ENCODE results near the gene TMEM82.

Gene TMEM82

GRCh38 chr1:15736038-15736891 is 6.0 kb upstream of the TMEM82 start, which contains the start of gene SLC25A34:
Gene SLC25A34 (plus strand): TSS chr1:15736258. CDS start chr1:15736486, 228 bp downstream.
- no peak for DNase-seq (ENCODE audit: low read depth)

DNA sequence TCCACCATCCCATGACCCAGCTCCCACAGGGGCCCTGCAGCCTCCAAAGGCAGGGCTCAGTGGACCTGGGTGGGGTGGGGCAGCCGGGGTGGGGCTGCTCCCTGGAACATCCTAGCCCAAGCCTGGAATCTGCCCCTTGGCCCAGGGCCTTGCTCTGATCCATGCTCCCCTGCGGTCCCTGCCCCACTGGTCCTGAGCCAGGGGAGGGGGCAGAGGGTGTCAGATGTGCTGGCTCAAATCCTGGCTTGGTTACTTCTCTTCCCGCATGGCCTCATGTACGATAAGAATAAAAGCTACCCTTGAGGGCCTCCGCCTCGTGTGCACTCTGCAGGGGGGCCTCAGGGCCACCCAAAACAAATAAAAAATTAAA is 5.4 kb upstream of the TMEM82 start:
- no peak for DNase-seq (ENCODE audit: low read depth)

DNA sequence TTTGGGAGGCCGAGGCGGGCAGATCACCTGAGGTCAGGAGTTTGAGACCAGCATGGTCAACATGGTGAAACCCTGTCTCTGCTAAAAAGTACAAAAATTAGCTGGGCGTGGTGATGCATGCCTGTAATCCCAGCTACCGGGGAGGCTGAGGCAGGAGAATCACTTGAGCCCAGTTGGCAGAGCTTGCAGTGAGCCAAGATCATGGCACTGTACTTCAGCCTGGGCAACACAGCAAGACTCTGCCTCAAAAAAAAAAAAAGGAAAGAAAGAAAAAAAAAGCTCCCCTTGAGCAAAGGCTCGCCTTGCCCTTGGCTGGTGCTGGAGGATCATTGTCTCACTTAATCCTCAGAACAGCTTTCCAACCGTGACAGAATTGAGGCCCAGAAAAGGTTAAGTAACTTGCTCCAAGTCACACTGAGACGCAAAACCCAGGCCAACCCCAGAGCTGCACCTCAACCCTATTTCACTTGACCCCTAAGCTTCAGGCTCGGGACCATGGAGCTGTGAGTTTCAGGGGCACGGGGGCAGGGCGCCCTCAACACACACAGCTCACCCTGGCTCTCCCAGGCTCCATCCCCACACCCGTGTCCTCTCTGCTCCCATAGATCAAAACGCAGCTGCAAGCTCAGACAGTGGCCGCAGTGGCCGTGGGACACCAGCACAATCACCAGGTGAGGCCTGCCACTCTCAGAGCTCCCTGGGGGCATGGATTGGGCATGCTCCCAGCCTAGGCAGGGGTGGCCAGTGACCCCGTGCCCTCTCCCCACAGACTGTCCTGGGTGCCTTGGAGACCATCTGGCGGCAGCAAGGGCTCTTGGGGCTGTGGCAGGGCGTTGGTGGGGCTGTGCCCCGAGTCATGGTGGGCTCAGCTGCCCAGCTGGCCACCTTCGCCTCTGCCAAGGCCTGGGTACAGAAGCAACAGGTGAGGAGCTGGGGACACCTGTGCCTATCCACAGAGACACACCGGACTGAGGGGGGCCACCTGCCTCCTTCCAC is 4.7 kb upstream of the TMEM82 start:
- DNase-seq (ENCODE audit: low read depth) = no peak

- no peak for DNase-seq (ENCODE audit: low read depth)
Observed at GRCh38 chr1:15738416-15739113, 3.7 kb upstream of the TMEM82 start.

- no peak for DNase-seq (ENCODE audit: low read depth)
Observed at GRCh38 chr1:15739259-15739658, 3.0 kb upstream of the TMEM82 start.

DNA sequence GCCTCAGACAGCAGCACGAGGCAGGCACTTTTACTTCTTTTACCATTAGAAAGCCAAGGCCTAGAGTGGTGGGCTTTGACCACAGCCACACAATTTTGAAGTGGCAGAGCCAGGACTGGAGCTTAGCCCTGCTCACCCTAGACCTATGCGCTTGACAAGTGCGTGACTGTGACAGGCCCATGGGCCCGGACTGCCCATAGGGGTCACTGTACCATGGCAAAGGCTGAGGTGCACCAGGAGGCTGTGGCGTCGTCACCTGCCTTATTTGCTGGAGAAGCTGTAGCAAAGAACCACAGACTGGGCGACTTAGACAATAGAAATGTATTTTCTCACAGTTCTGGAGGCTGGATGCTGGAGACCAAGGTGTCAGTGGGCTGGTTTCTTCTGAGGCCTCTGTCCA is 2.6 kb upstream of the TMEM82 start:
- no peak for DNase-seq (ENCODE audit: low read depth)

DNA sequence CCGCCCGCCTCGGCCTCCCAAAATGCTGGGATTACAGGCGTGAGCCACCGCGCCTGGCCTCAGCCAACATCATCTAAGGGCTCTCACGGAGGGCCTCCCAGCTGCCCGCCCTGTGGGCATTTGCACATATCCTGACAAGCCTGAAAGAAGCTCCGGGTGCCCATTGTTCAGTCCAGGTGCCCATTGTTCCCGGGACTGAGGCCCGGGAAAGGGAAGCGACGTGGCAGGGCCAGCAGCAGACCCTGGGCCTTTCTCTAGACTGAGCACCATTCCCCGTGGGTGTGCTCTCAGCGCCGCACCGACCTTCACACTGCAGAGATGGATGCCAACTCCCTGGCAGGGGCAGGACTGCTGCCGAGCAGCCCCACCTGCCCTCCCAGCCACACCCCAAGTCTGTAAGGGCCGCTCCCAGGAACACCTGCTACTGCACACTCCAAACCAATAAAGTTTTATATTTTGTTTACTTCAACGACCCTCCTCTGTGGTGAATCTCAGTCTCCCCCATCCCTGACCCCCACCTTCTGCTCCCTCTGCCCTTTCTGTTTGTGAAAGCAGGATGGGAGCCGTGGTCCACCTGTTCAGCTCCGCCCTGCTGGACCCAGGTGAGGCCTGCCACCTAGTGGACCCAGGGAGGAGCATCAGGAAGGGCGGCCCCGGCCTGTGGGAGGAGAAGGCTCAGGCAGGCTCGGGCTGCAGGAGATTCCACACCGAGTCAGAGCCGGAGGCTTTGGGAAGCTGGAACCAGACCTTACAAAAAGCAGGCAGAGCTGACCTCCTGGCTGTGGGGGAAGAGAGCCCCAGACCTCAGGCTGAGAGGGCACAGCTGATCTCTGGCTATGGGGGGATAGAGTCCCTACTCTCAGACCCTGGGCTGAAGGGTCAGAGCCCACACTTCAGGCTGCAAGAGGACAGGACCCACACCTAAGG is 1.1 kb upstream of the TMEM82 start:
- peak; percentile 72 for DNase-seq (ENCODE audit: low read depth)

GRCh38 chr1:15744122-15744679 is 1.9 kb downstream of the TMEM82 start:
- no peak for DNase-seq (ENCODE audit: low read depth)

DNA sequence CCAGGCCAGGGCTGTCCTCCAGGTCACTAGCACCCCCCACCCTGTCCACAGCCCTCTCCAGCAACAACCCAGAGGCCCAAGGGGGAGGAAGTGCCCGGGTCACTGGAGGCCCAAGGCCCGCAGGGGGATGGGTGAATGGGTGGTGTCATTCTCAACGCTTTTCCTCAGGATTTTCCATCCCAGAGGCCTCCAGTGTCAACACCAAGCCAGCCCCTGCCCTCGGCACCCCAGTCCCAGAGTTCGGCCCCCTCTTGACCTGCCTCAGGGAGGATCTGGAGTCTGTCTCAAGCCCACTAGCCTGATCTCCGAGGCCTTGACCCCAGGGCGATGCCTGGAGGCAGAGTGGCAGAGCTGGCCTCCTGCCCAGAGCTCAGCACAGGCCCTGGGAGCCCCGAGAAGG is 5.1 kb downstream of the TMEM82 start:
- no peak for DNase-seq (ENCODE audit: low read depth)

- DNase-seq (ENCODE audit: low read depth) = no peak
Observed at GRCh38 chr1:15748264-15748663, 6.0 kb downstream of the TMEM82 start.

GRCh38 chr1:15748690-15749398 is 6.5 kb downstream of the TMEM82 start:
- DNase-seq (ENCODE audit: low read depth) = no peak

DNA sequence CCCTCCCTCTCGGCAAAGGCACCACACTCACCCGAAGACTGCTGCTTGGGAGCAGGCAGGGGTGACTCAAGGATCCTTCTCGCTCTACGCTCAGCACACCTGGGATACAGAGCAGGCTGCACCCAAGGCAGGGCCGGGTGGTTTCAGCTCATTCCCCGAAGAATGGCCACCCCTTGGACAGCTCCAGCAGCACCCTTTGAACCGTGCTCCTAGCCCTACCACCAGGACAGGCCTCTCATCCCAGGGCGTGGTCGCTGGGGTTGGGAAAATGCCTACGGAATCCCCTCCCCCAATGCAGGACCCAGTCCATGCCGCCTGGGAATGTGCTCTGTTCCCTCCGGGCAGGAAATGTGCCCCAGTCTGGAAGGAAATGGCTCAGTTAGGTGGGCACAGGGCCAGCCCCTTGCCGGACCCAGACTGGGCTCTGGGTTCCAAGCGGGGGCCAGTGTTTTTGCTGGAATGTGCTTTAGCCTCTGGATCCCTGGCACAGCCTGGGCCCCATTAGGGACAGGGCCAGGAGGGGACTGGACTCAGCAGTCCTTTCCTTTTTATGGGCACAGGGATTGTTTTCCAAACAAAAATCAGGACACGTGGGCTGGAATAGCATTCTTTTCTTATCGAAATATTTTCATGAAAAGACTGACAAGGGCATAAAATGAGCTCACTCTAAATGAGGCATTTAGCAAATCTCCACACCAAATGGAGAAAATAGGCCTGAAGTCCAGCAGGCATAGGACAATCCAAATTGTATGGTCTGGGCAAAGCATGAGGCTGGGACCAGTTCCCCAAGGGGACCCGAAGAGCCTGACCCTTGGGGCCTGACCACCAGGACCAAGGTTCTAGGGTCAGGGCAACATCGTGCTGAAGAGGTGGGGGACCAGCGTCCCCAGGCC is 7.3 kb downstream of the TMEM82 start:
- DNase-seq (ENCODE audit: low read depth) = peak; percentile 83

- no peak for DNase-seq (ENCODE audit: low read depth)
Observed at GRCh38 chr1:15750924-15751323, 8.6 kb downstream of the TMEM82 start.

DNA sequence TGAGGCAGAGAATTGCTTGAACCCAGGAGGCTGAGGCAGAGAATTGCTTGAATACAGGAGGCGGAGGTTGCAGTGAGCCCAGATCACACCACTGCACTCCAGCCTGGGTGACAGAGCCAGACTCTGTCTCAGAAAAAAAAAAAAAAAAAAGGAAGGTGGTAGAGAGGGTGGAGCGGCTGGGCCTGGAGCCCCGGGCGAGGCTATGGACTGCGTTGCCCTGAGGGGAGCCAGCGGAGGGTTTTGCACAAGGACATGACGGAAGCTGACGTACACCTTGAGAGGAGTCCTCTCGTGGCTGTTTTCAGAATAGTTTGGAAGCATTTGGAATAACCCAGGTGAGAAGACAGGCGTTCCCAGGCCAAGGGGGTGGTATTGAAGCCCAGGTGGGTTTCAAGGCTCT is 9.4 kb downstream of the TMEM82 start:
- DNase-seq (ENCODE audit: low read depth) = no peak

- DNase-seq (ENCODE audit: low read depth) = no peak
Observed at GRCh38 chr1:15753776-15754175, 11.5 kb downstream of the TMEM82 start.

DNA sequence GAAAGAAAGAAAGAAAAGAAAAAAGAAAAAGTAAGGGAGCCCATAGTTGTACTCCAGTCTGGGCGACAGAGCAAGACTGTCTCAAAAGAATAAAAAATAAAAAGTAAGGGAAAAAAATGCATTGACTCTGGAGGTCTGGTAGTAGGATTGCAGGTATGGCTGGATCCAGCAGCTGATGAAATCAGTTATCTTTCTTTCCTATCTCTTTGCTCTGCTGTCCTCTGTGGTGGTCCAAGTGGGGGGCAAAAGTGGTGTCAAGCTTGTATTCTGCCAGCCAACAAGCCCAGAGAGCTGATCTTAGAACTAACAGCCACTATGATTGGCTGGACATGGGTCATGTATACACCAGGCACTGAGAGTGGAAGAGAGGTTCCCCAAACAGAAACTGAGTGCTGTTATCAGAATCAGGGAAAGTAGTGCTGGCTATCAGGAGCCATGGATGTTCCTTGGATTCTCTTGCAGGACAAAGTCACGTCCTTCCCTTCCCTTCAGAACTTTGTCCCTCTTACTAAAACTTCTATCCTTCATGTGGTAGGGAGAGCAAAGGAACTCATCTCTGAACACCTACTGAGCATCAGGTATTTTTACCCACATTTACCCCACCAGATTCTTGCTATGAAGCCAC is 12.8 kb downstream of the TMEM82 start:
- no peak for DNase-seq (ENCODE audit: low read depth)

DNA sequence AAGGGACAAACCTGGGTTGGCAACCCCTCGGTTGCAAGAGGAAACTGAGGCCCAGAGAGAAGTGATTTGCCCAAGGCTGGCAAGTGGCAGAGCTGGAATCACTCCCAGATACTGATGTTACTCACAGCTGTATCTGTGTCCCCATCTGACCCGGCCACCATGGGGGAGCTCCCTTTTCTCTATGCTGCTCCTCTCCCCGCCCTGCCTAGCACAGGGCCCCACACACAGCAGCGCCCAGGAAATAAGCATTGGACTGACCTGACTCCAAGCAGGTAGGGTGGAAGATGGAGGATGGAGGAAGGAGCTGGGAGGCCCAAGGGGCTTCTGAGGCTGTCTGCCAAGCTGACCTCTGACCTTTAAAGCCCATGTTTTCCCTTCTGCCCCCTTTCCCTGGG is 13.3 kb downstream of the TMEM82 start:
- DNase-seq (ENCODE audit: low read depth) = peak; percentile 40

DNA sequence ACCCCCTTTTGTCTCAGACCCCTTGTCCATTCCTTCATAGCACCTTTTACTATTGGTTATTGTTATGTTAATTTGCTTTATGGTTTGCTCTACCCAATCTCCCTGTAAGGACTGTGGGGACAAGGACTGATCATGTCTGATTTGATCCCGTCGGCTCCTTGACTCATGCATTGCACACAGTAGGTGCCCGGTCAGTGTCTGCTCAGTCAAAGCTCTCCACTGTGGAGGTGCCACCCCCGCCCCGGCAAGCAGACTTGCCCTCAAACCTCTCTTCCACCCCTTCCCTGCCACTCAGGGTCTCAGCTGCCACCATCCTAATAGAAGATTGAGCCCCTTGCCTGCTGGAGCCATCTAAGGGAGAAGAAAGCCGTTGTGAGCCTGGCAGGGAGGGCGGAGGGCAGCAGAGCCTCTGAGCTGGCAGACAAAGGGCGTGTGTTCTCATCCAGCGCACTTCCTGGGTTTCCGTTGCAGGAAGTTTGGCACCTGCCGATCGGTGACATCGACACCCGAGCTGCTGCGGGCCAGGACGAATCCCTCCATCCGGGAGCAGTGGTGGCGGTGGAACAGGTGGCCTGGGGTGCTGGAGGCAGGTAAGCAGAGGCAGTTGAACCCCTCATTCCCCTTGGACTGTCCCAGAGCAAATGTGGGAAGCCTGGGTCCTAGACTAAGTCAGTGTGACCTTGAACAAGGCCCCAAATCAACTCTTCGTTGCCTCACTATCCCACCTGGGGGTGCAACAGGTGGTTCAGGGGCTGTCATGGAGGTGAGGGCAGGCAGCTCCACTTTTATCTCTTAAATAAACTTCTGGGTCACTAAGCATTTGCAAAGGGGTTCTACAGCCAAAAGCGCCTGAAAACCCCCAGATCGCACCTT is 14.1 kb downstream of the TMEM82 start:
- no peak for DNase-seq (ENCODE audit: low read depth)

Data from EH (cell line).